GM10266 (cell line): ENCODE measurements around the gene KIF9.

Experiments used
- DNase-seq: peaks from one replicate; pipeline ENCODE4 v3.0.0; 2012; ENCODE audit errors: extremely low spot score
- TF ChIP-seq, protein P1 (sequence below): IDR thresholded peaks from 2 replicates; pipeline ENCODE4 v1.5.1; 2012; ENCODE audit warnings: mild to moderate bottlenecking, low read depth; ENCODE audit not compliant: control insufficient read depth, insufficient read depth; ENCODE audit errors: missing control alignments

Gene KIF9

DNA sequence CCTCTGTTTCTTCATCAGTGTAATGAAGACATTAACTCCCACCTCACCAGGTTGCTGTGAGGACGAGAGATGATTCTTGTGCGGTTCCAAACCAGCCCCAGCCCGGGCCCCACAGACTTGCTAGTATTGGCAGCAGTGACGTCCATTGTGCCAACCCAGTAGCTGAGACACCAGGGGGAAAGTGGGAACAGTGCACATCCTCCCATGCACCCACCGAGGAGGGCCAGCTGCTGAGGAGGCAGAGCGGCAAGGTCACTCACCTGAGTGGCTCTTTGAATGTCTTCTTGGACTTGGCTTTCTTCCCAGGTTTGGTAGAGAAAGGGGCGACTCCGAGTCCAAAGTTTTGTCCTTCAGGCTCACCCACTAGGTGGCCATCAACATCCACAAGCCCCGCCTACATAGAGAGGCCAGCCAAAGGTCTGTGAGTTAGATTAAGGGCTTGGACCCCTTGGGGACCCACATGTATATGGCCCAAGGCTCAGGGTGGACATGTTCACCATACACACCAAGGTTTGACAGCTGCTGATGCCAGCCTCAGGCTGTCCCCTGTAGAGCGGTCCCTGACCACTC lies 38.0 kb downstream of the KIF9 start:
- DNase-seq: no peak
- TF ChIP-seq, protein P1, sequence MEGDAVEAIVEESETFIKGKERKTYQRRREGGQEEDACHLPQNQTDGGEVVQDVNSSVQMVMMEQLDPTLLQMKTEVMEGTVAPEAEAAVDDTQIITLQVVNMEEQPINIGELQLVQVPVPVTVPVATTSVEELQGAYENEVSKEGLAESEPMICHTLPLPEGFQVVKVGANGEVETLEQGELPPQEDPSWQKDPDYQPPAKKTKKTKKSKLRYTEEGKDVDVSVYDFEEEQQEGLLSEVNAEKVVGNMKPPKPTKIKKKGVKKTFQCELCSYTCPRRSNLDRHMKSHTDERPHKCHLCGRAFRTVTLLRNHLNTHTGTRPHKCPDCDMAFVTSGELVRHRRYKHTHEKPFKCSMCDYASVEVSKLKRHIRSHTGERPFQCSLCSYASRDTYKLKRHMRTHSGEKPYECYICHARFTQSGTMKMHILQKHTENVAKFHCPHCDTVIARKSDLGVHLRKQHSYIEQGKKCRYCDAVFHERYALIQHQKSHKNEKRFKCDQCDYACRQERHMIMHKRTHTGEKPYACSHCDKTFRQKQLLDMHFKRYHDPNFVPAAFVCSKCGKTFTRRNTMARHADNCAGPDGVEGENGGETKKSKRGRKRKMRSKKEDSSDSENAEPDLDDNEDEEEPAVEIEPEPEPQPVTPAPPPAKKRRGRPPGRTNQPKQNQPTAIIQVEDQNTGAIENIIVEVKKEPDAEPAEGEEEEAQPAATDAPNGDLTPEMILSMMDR: no peak

DNA sequence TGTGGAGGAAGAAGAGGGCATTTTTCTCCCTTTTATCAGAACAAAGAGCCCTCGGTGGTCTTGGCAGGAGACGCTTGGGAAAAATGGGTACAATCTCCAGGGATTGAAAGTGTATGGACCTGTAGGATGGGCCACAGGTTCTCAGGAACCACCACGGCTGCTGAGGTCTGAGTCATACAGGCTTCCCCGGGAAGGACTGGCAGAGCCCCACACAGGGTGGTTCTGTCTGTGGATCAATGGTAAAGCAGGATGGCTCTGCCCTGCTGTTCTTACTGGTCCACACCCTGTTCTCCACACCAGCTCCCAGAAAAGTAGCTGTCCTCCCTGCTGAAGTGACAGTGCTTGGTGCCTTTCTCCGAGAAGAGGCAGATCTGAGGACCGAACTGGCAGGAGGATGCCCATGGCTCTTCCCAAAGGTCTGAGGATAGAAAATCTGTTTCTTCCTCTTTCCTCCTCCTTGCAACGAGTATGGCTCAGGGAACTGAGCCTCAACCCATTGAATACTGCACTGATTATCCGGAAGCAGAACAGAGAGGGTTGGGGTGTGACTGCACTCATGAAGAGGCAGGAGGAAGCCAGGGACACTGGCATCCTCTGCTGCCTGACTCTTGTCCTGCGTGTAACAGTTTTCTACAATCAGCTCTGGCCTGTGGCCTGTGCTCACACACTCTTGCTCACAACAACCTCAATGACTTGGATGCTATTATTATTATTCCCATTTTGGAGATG lies 39.0 kb downstream of the KIF9 start:
- TF ChIP-seq, protein P1: peak; percentile 27
- DNase-seq: no peak

DNA sequence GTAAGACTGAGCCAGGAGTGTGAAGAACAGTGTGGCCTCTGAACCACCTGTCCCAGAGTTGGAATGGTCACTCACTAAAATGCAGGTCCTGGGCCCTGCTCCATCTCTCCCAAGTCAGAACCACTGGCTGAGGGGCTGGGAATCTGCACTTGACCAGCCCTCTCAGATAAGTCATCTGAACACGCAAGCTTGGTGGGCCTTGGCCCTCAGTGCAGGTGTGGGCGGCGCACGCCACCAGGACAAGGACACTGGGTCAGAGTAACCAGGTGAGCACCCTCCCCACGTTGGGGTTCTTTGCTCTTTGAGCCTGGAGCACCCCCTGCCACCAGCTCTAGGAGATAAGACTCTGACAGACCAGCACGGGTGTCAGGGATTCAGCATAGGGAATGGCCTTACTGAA lies 42.7 kb downstream of the KIF9 start:
- TF ChIP-seq, protein P1: no peak
- DNase-seq: no peak

DNA sequence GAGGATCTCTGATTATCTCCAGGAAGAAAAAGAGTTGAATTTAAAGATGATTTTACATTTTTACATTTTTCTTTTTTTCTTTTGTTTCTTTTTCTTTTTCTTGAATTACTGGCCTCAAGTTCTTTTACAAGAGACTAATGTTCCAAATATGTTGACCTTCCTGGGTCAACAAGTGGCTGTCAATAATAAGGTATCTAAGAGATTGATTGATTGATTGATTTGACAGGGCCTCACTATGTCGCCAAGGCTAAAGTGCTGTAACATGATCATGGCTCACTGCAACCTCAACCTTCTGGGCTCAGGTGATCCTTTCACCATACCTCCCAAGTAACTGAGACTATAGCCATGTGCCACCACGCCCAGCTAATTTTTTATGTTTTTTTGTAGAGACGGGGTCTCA lies 44.6 kb downstream of the KIF9 start:
- DNase-seq: no peak
- TF ChIP-seq, protein P1: no peak

DNA sequence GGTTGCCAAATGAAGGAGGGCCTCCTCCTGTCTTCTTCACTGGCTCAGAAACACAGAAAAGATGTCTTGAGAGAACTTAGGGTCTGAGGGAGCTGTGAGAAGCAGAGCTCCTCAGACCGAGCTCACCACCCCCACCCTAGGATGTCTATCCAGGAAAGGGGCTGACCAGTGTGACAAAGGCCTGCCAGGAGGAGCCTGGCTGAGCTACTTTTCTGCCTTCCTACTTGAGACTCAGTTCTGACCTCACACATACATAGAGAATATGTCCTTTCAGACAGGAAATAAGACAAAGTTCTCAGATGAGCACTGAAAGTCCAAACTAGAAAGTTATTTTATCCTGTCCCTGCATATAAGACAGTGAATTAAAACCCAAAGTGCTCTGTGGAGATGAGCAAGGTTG lies 54.5 kb downstream of the KIF9 start:
- TF ChIP-seq, protein P1: no peak
- no peak for DNase-seq

DNA sequence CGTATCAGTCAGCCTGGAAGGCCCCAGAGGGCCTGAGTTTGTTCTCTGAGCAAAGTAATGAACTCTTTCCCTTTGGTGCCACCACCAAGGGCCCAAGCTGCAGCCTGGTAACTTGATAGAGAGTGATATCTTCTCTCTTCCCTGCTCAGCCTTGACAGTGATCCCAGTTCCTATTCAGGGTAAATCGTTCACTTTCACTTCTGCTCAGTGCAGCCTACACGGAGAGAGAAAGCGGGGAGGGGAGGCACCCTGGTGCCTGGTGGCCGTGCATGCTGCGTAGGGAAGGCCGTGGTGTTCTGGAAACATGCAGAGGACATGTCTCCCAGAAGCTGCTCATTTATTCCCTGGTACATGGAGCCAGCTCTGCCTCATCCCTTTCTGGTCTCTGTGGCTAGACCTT lies 54.9 kb downstream of the KIF9 start:
- TF ChIP-seq, protein P1: no peak
- DNase-seq: peak; percentile 42

DNA sequence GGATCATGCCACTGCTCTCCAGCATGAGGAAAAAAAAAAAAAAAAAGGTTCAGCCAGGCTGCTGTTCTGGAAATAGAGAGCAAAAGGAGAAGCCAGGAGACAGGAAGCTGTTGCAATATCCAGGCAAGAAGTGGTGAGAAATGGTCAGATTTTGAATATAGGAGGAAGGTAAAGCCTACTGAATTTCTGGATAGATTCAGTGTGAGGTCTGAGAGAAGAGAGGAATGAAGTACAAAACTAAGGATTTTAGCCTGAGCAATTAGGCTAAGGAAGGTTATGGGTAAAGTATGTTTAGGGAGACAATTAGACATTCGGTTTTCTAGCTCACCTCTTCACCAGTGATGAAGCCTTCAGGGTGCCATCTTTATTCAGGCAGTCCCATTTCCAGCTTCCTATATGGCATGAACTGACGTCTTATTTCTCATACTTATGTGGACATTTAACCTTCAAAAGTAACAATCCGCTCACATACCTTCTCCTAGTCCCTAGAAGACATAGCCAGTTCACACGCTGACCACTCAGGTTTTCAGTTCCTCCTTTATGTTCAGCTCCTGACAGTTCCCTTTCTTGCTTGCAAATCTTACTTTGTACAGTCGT lies 57.2 kb downstream of the KIF9 start:
- TF ChIP-seq, protein P1: no peak
- peak; percentile 58 for DNase-seq
